Measurements from ENCODE around the gene GPR183.
"Not testable (repeated sequence)": the region's sequence is repeated elsewhere in the genome, so short reads cannot be mapped to it uniquely, and the experiment has no call there.

Gene GPR183

GRCh38 chr13:99257291-99257690 lies 49.9 kb downstream of the GPR183 start:
- Histone ChIP-seq H3K4me3 (ENCODE audit: low read depth in 1 of 5, low read length in 5 of 5) (no peak overlapping the region), H3K36me3 (ENCODE audit: control insufficient read depth in 5 of 5, insufficient read depth in 5 of 5, low read length in 5 of 5) (peaks cover 0 to 16% (median 6%) of the 10 kb centered on the region in 5 donors), H3K9ac (ENCODE audit: low read length in 5 of 5) (no peak overlapping the region), H3K27me3 (ENCODE audit: control insufficient read depth in 5 of 5, insufficient read depth in 4 of 5, low read length in 5 of 5) (no peaks in the 10 kb centered on the region), H3K27ac (ENCODE audit: low read depth, low read length) (no peak overlapping the region), H3K9me3 (ENCODE audit: control insufficient read depth in 5 of 5, low read length in 5 of 5) (no peaks in the 10 kb centered on the region), H3K4me1 (ENCODE audit: control insufficient read depth in 5 of 5, insufficient read depth in 5 of 5, low read length in 5 of 5) (peaks cover 0 to 23% (median 2%) of the 10 kb centered on the region in 5 donors)

GRCh38 chr13:99256709-99257108 lies 50.5 kb downstream of the GPR183 start:
- Histone ChIP-seq H3K9ac (ENCODE audit: low read length in 5 of 5) (no peak overlapping the region), H3K27ac (ENCODE audit: low read depth, low read length) (no peak overlapping the region), H3K9me3 (ENCODE audit: control insufficient read depth in 5 of 5, low read length in 5 of 5) (no peaks in the 10 kb centered on the region), H3K4me1 (ENCODE audit: control insufficient read depth in 5 of 5, insufficient read depth in 5 of 5, low read length in 5 of 5) (peaks cover 0 to 25% (median 7%) of the 10 kb centered on the region in 5 donors), H3K27me3 (ENCODE audit: control insufficient read depth in 5 of 5, insufficient read depth in 4 of 5, low read length in 5 of 5) (no peaks in the 10 kb centered on the region), H3K36me3 (ENCODE audit: control insufficient read depth in 5 of 5, insufficient read depth in 5 of 5, low read length in 5 of 5) (peaks cover 0 to 12% (median 8%) of the 10 kb centered on the region in 5 donors), H3K4me3 (ENCODE audit: low read depth in 1 of 5, low read length in 5 of 5) (no peak overlapping the region)

- no peak overlapping the region for H3K27ac ChIP-seq (ENCODE audit: low read depth, low read length)
- H3K27me3 ChIP-seq (ENCODE audit: control insufficient read depth in 5 of 5, insufficient read depth in 4 of 5, low read length in 5 of 5): no peaks in the 10 kb centered on the region
- peaks cover 0 to 25% (median 7%) of the 10 kb centered on the region in 5 donors for H3K4me1 ChIP-seq (ENCODE audit: control insufficient read depth in 5 of 5, insufficient read depth in 5 of 5, low read length in 5 of 5)
- no peaks in the 10 kb centered on the region for H3K9me3 ChIP-seq (ENCODE audit: control insufficient read depth in 5 of 5, low read length in 5 of 5)
- H3K9ac ChIP-seq (ENCODE audit: low read length in 5 of 5): no peak overlapping the region
- H3K4me3 ChIP-seq (ENCODE audit: low read depth in 1 of 5, low read length in 5 of 5): no peak overlapping the region
- H3K36me3 ChIP-seq (ENCODE audit: control insufficient read depth in 5 of 5, insufficient read depth in 5 of 5, low read length in 5 of 5): peaks cover 0 to 11% (median 8%) of the 10 kb centered on the region in 5 donors
These were observed 50.9 kb downstream of the GPR183 start for GRCh38 chr13:99256283-99256682.

GRCh38 chr13:99255271-99255670 lies 51.9 kb downstream of the GPR183 start:
- Histone ChIP-seq H3K36me3 (ENCODE audit: control insufficient read depth in 5 of 5, insufficient read depth in 5 of 5, low read length in 5 of 5) (peaks cover 0 to 11% (median 8%) of the 10 kb centered on the region in 5 donors), H3K4me3 (ENCODE audit: low read depth in 1 of 5, low read length in 5 of 5) (no peak overlapping the region), H3K9me3 (ENCODE audit: control insufficient read depth in 5 of 5, low read length in 5 of 5) (no peaks in the 10 kb centered on the region), H3K27ac (ENCODE audit: low read depth, low read length) (no peak overlapping the region), H3K27me3 (ENCODE audit: control insufficient read depth in 5 of 5, insufficient read depth in 4 of 5, low read length in 5 of 5) (no peaks in the 10 kb centered on the region), H3K9ac (ENCODE audit: low read length in 5 of 5) (no peak overlapping the region), H3K4me1 (ENCODE audit: control insufficient read depth in 5 of 5, insufficient read depth in 5 of 5, low read length in 5 of 5) (peaks cover 0 to 25% (median 7%) of the 10 kb centered on the region in 5 donors)

- peaks cover 0 to 8% (median 8%) of the 10 kb centered on the region in 5 donors for H3K36me3 ChIP-seq (ENCODE audit: control insufficient read depth in 5 of 5, insufficient read depth in 5 of 5, low read length in 5 of 5)
- no peaks in the 10 kb centered on the region for H3K27me3 ChIP-seq (ENCODE audit: control insufficient read depth in 5 of 5, insufficient read depth in 4 of 5, low read length in 5 of 5)
- H3K4me3 ChIP-seq (ENCODE audit: low read depth in 1 of 5, low read length in 5 of 5): no peak overlapping the region
- no peak overlapping the region for H3K27ac ChIP-seq (ENCODE audit: low read depth, low read length)
- H3K4me1 ChIP-seq (ENCODE audit: control insufficient read depth in 5 of 5, insufficient read depth in 5 of 5, low read length in 5 of 5): peaks cover 0 to 25% (median 7%) of the 10 kb centered on the region in 5 donors
- no peak overlapping the region for H3K9ac ChIP-seq (ENCODE audit: low read length in 5 of 5)
- no peaks in the 10 kb centered on the region for H3K9me3 ChIP-seq (ENCODE audit: control insufficient read depth in 5 of 5, low read length in 5 of 5)
These were observed 52.4 kb downstream of the GPR183 start for GRCh38 chr13:99254830-99255229.

GRCh38 chr13:99251921-99252320 lies 55.3 kb downstream of the GPR183 start:
- Histone ChIP-seq H3K4me3 (ENCODE audit: low read depth in 1 of 5, low read length in 5 of 5) (no peak overlapping the region), H3K36me3 (ENCODE audit: control insufficient read depth in 5 of 5, insufficient read depth in 5 of 5, low read length in 5 of 5) (peaks cover 7 to 16% (median 8%) of the 10 kb centered on the region in 5 donors), H3K4me1 (ENCODE audit: control insufficient read depth in 5 of 5, insufficient read depth in 5 of 5, low read length in 5 of 5) (peaks cover 0 to 15% (median 4%) of the 10 kb centered on the region in 5 donors), H3K9me3 (ENCODE audit: control insufficient read depth in 5 of 5, low read length in 5 of 5) (no peaks in the 10 kb centered on the region), H3K27ac (ENCODE audit: low read depth, low read length) (no peak overlapping the region), H3K27me3 (ENCODE audit: control insufficient read depth in 5 of 5, insufficient read depth in 4 of 5, low read length in 5 of 5) (no peaks in the 10 kb centered on the region), H3K9ac (ENCODE audit: low read length in 5 of 5) (no peak overlapping the region)

- Histone ChIP-seq H3K36me3 (ENCODE audit: control insufficient read depth in 5 of 5, insufficient read depth in 5 of 5, low read length in 5 of 5) (peaks cover 7 to 17% (median 8%) of the 10 kb centered on the region in 5 donors), H3K4me1 (ENCODE audit: control insufficient read depth in 5 of 5, insufficient read depth in 5 of 5, low read length in 5 of 5) (peaks cover 0 to 8% (median 3%) of the 10 kb centered on the region in 5 donors), H3K9ac (ENCODE audit: low read length in 5 of 5) (no peak overlapping the region), H3K27me3 (ENCODE audit: control insufficient read depth in 5 of 5, insufficient read depth in 4 of 5, low read length in 5 of 5) (no peaks in the 10 kb centered on the region), H3K27ac (ENCODE audit: low read depth, low read length) (no peak overlapping the region), H3K4me3 (ENCODE audit: low read depth in 1 of 5, low read length in 5 of 5) (no peak overlapping the region), H3K9me3 (ENCODE audit: control insufficient read depth in 5 of 5, low read length in 5 of 5) (no peaks in the 10 kb centered on the region)
These were observed 56.0 kb downstream of the GPR183 start for GRCh38 chr13:99250982-99251825.

- not testable (repeated sequence) for H3K4me1 ChIP-seq (ENCODE audit: control insufficient read depth in 5 of 5, insufficient read depth in 5 of 5, low read length in 5 of 5)
- peaks cover 2 to 12% (median 3%) of the 10 kb centered on the region in 5 donors for H3K36me3 ChIP-seq (ENCODE audit: control insufficient read depth in 5 of 5, insufficient read depth in 5 of 5, low read length in 5 of 5)
These were observed 57.6 kb downstream of the GPR183 start for GRCh38 chr13:99249606-99250005.

GRCh38 chr13:99249178-99249577 lies 58.0 kb downstream of the GPR183 start:
- H3K9me3 ChIP-seq (ENCODE audit: control insufficient read depth in 5 of 5, low read length in 5 of 5); H3K27ac ChIP-seq (ENCODE audit: low read depth, low read length); H3K27me3 ChIP-seq (ENCODE audit: control insufficient read depth in 5 of 5, insufficient read depth in 4 of 5, low read length in 5 of 5); H3K4me3 ChIP-seq (ENCODE audit: low read depth in 1 of 5, low read length in 5 of 5); H3K4me1 ChIP-seq (ENCODE audit: control insufficient read depth in 5 of 5, insufficient read depth in 5 of 5, low read length in 5 of 5); H3K9ac ChIP-seq (ENCODE audit: low read length in 5 of 5): not testable (repeated sequence)
- H3K36me3 ChIP-seq (ENCODE audit: control insufficient read depth in 5 of 5, insufficient read depth in 5 of 5, low read length in 5 of 5): peaks cover 2 to 12% (median 3%) of the 10 kb centered on the region in 5 donors

More at GRCh38 chr13:99249606-99250005, 57.6 kb downstream of the GPR183 start:
- not testable (repeated sequence) for H3K27ac ChIP-seq (ENCODE audit: low read depth, low read length); H3K9ac ChIP-seq (ENCODE audit: low read length in 5 of 5); H3K9me3 ChIP-seq (ENCODE audit: control insufficient read depth in 5 of 5, low read length in 5 of 5); H3K4me3 ChIP-seq (ENCODE audit: low read depth in 1 of 5, low read length in 5 of 5); H3K27me3 ChIP-seq (ENCODE audit: control insufficient read depth in 5 of 5, insufficient read depth in 4 of 5, low read length in 5 of 5)

GRCh38 chr13:99246100-99246499 lies 61.1 kb downstream of the GPR183 start:
- Histone ChIP-seq H3K27ac (ENCODE audit: low read depth, low read length) (no peak overlapping the region), H3K9me3 (ENCODE audit: control insufficient read depth in 5 of 5, low read length in 5 of 5) (no peaks in the 10 kb centered on the region), H3K4me1 (ENCODE audit: control insufficient read depth in 5 of 5, insufficient read depth in 5 of 5, low read length in 5 of 5) (no peaks in the 10 kb centered on the region), H3K36me3 (ENCODE audit: control insufficient read depth in 5 of 5, insufficient read depth in 5 of 5, low read length in 5 of 5) (peaks cover 0 to 15% (median 6%) of the 10 kb centered on the region in 5 donors), H3K27me3 (ENCODE audit: control insufficient read depth in 5 of 5, insufficient read depth in 4 of 5, low read length in 5 of 5) (no peaks in the 10 kb centered on the region), H3K9ac (ENCODE audit: low read length in 5 of 5) (no peak overlapping the region), H3K4me3 (ENCODE audit: low read depth in 1 of 5, low read length in 5 of 5) (no peak overlapping the region)
